ENCODE results near the gene ZNF526. TPM values are rescaled to one million over a fixed set of nuclear protein-coding genes. Genes with fewer than 3 reads are reported as not detected.

ZNF526 gene
- total RNA-seq, 1 donor from 2014 or later = 13.9 TPM

GRCh38 chr19:42177686-42178019 is 42.5 kb upstream of the ZNF526 start:
- Mint-ChIP-seq H3K27me3 (ENCODE audit: unreplicated experiment) (peaks cover 18% of the 10 kb centered on the region), H3K4me1 (ENCODE audit: unreplicated experiment) (peaks cover 29% of the 10 kb centered on the region), H3K36me3 (ENCODE audit: low read depth, unreplicated experiment) (no peaks in the 10 kb centered on the region), H3K4me3 (ENCODE audit: unreplicated experiment) (no peak overlapping the region), H3K9me3 (ENCODE audit: unreplicated experiment) (no peaks in the 10 kb centered on the region), H3K27ac (ENCODE audit: unreplicated experiment) (no peak overlapping the region)
- TF ChIP-seq CTCF (IDR thresholded peaks at IDR 0.05; ENCODE audit: unreplicated experiment) = no peak
- DNase-seq (ENCODE audit: low spot score) = no peak

- H3K4me3 Mint-ChIP-seq (ENCODE audit: unreplicated experiment) = no peak overlapping the region
- TF ChIP-seq CTCF (IDR thresholded peaks at IDR 0.05; ENCODE audit: unreplicated experiment) = peak; percentile 53
- no peaks in the 10 kb centered on the region for H3K9me3 Mint-ChIP-seq (ENCODE audit: unreplicated experiment)
- peak; percentile 45 for DNase-seq (ENCODE audit: low spot score)
- no peaks in the 10 kb centered on the region for H3K36me3 Mint-ChIP-seq (ENCODE audit: low read depth, unreplicated experiment)
- peaks cover 37% of the 10 kb centered on the region for H3K4me1 Mint-ChIP-seq (ENCODE audit: unreplicated experiment)
- peaks cover 18% of the 10 kb centered on the region for H3K27me3 Mint-ChIP-seq (ENCODE audit: unreplicated experiment)
- H3K27ac Mint-ChIP-seq (ENCODE audit: unreplicated experiment) = no peak overlapping the region
Observed at GRCh38 chr19:42178791-42179674, 41.1 kb upstream of the ZNF526 start.

GRCh38 chr19:42184401-42184861 is 35.7 kb upstream of the ZNF526 start:
- DNase-seq (ENCODE audit: low spot score) = peak; percentile 84
- Mint-ChIP-seq H3K36me3 (ENCODE audit: low read depth, unreplicated experiment) (no peaks in the 10 kb centered on the region), H3K4me1 (ENCODE audit: unreplicated experiment) (peaks cover 32% of the 10 kb centered on the region), H3K4me3 (ENCODE audit: unreplicated experiment) (peak overlapping the region; percentile 33), H3K27me3 (ENCODE audit: unreplicated experiment) (peaks cover 11% of the 10 kb centered on the region), H3K27ac (ENCODE audit: unreplicated experiment) (peak overlapping the region; percentile 65), H3K9me3 (ENCODE audit: unreplicated experiment) (no peaks in the 10 kb centered on the region)
- TF ChIP-seq CTCF (IDR thresholded peaks at IDR 0.05; ENCODE audit: unreplicated experiment) = peak; percentile 95

- Mint-ChIP-seq H3K27me3 (ENCODE audit: unreplicated experiment) (peaks cover 13% of the 10 kb centered on the region), H3K4me3 (ENCODE audit: unreplicated experiment) (no peak overlapping the region)
- no peak for DNase-seq (ENCODE audit: low spot score)
Observed at GRCh38 chr19:42185277-42185676, 34.8 kb upstream of the ZNF526 start.

More at GRCh38 chr19:42185277-42185676, 34.8 kb upstream of the ZNF526 start:
- TF ChIP-seq CTCF (IDR thresholded peaks at IDR 0.05; ENCODE audit: unreplicated experiment) = no peak
- peaks cover 32% of the 10 kb centered on the region for H3K4me1 Mint-ChIP-seq (ENCODE audit: unreplicated experiment)
- H3K9me3 Mint-ChIP-seq (ENCODE audit: unreplicated experiment) = no peaks in the 10 kb centered on the region
- H3K36me3 Mint-ChIP-seq (ENCODE audit: low read depth, unreplicated experiment) = no peaks in the 10 kb centered on the region
- peak overlapping the region; percentile 6 for H3K27ac Mint-ChIP-seq (ENCODE audit: unreplicated experiment)

All from endothelial cell (in vitro differentiated cells).